Subcutaneous abdominal adipose tissue (tissue), 5 donors: ENCODE data around the gene RBM47.
"Not testable (repeated sequence)": the region's sequence is repeated elsewhere in the genome, so short reads cannot be mapped to it uniquely, and the experiment has no call there.

Experiments used
- H3K27ac ChIP-seq: one replicate; pipeline ENCODE4 v1.7.0; 2013; ENCODE audit warnings: low read depth, mild to moderate bottlenecking, inconsistent platforms, low read length, moderate library complexity
- H3K27me3 ChIP-seq, 5 donors: one replicate each; pipeline ENCODE4 v1.7.0; 2013; ENCODE audit warnings: low read length in 5 of 5, inconsistent platforms in 1 of 5; ENCODE audit not compliant: control insufficient read depth in 5 of 5, insufficient read depth in 4 of 5
- H3K36me3 ChIP-seq, 5 donors: one replicate each; pipeline ENCODE4 v1.7.0; 2013; ENCODE audit warnings: low read length in 5 of 5; ENCODE audit not compliant: control insufficient read depth in 5 of 5, insufficient read depth in 5 of 5
- H3K4me1 ChIP-seq, 5 donors: one replicate each; pipeline ENCODE4 v1.7.0; 2013; ENCODE audit warnings: low read length in 5 of 5, mild to moderate bottlenecking in 3 of 5, moderate library complexity in 1 of 5; ENCODE audit not compliant: control insufficient read depth in 5 of 5, insufficient read depth in 5 of 5
- H3K4me3 ChIP-seq, 5 donors: one replicate each; pipeline ENCODE4 v1.7.0; 2013; ENCODE audit warnings: low read length in 5 of 5, low read depth in 1 of 5
- H3K9ac ChIP-seq, 5 donors: one replicate each; pipeline ENCODE4 v1.7.0; 2013; ENCODE audit warnings: low read length in 5 of 5, mild to moderate bottlenecking in 4 of 5, moderate library complexity in 3 of 5
- H3K9me3 ChIP-seq, 5 donors: one replicate each; pipeline ENCODE4 v1.7.0; 2013; ENCODE audit warnings: low read length in 5 of 5; ENCODE audit not compliant: control insufficient read depth in 5 of 5
- donor health status: healthy.
- donor health status: healthy.
- donor health status: healthy.
- donor health status: healthy.
- donor health status: healthy.

Gene RBM47

DNA sequence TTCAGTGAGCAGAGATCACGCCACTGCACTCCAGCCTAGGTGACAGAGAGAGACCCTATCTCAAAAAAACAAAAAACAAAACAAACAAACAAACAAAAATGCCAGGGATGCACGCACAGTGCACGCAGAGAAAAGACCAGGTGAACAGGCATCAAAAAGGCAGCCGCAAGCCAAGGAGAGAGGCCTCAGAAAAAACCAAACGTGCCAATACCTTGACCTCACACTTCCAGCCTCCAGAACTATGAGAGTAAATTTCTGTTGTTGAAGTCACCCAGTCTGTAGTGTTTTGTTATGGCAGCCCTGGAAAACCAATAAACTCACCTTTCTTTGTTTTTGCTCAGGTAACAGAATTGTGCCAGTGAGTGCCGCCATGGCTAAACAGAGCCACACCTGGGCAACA, 228.6 kb downstream of the RBM47 start:
- peaks cover 4 to 11% (median 9%) of the 10 kb centered on the region in 5 donors for H3K4me1 ChIP-seq
- no peak overlapping the region for H3K27ac ChIP-seq
- no peak overlapping the region for H3K4me3 ChIP-seq
- no peaks in the 10 kb centered on the region for H3K27me3 ChIP-seq
- no peaks in the 10 kb centered on the region for H3K36me3 ChIP-seq
- no peaks in the 10 kb centered on the region for H3K9me3 ChIP-seq
- no peak overlapping the region for H3K9ac ChIP-seq

DNA sequence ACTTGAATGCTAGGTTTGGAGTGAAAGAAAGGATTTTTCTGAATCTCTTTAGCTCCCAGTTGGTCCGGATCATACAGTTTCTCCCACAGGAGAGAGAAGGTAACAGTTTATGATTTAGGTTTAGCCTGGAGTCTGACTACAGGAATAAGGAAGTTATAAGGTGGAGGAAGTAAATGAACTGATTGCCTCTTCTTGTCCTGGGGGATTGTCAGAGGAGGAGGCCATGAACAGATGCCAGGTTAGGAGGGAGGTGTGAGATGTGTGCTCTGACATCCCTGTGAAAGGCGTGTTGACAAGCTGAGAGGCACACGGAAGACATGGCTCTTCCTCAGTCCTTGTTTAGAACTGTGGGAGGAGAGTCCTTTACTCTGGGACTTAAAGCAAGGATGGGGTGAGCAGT, 230.1 kb downstream of the RBM47 start:
- peaks cover 5 to 20% (median 17%) of the 10 kb centered on the region in 5 donors for H3K4me1 ChIP-seq
- H3K4me3 ChIP-seq = no peak overlapping the region
- no peaks in the 10 kb centered on the region for H3K9me3 ChIP-seq
- no peak overlapping the region for H3K9ac ChIP-seq
- H3K27ac ChIP-seq = no peak overlapping the region
- no peaks in the 10 kb centered on the region for H3K27me3 ChIP-seq
- H3K36me3 ChIP-seq = no peaks in the 10 kb centered on the region

GRCh38 chr4:40395908-40396793, 233.5 kb downstream of the RBM47 start:
- no peak overlapping the region for H3K9ac ChIP-seq

DNA sequence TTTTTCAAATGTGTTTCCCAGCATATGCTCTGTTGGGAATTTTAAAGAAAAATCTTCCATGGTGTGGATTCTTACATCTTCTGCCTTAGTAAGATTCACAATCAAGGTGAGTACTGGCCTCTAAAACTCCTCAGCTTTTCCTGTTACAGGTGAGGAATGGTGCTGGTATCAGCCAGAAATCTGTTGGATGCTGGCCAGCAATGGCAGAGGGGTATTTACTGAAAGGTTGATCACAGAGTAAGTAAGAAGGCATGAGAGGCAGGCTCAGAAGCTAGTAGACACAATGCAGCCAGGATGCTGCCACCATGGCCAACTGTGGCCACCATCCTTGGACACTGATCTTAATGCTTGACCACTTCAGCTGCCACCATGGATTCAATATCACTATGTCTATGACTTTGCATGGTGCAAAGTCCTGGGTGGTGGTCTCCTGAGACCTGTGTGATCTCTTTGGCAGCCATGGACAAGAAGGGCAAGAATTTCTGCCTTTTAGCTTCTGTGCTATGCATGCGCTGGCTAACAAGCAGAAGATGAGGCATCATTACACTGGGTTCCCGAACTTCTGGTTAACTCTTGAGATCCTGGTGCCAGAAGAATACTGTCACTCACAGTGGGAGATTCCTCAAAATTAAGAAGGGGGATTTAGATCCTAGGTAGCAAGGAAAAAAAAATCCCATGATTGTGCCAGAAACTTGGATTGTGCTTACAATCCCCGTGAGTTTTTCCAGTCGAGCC, 234.3 kb downstream of the RBM47 start:
- Histone ChIP-seq H3K9me3 (no peaks in the 10 kb centered on the region), H3K4me3 (peak overlapping the region in 1 of 5 donors; percentile 40), H3K27me3 (no peaks in the 10 kb centered on the region), H3K27ac (no peak overlapping the region), H3K9ac (no peak overlapping the region), H3K4me1 (peaks cover 5 to 20% (median 17%) of the 10 kb centered on the region in 5 donors), H3K36me3 (no peaks in the 10 kb centered on the region)

More at GRCh38 chr4:40395908-40396793, 233.5 kb downstream of the RBM47 start:
- no peak overlapping the region for H3K27ac ChIP-seq
- H3K27me3 ChIP-seq = no peaks in the 10 kb centered on the region
- H3K4me1 ChIP-seq = peaks cover 5 to 20% (median 17%) of the 10 kb centered on the region in 5 donors
- H3K36me3 ChIP-seq = no peaks in the 10 kb centered on the region
- H3K4me3 ChIP-seq = peak overlapping the region in 1 of 5 donors; percentile 40
- no peaks in the 10 kb centered on the region for H3K9me3 ChIP-seq

- no peaks in the 10 kb centered on the region for H3K36me3 ChIP-seq
- no peak overlapping the region for H3K9ac ChIP-seq
- H3K27me3 ChIP-seq = no peaks in the 10 kb centered on the region
- H3K4me3 ChIP-seq = no peak overlapping the region
- peaks cover 5 to 15% (median 14%) of the 10 kb centered on the region in 5 donors for H3K4me1 ChIP-seq
- no peak overlapping the region for H3K27ac ChIP-seq
- no peaks in the 10 kb centered on the region for H3K9me3 ChIP-seq
Measured at GRCh38 chr4:40394236-40394635, 235.4 kb downstream of the RBM47 start.

GRCh38 chr4:40392241-40392640, 237.4 kb downstream of the RBM47 start:
- H3K4me3 ChIP-seq, H3K27me3 ChIP-seq, H3K27ac ChIP-seq, H3K9me3 ChIP-seq, H3K9ac ChIP-seq, H3K36me3 ChIP-seq: not testable (repeated sequence)
- peaks cover 5 to 15% (median 14%) of the 10 kb centered on the region in 5 donors for H3K4me1 ChIP-seq

- H3K36me3 ChIP-seq = no peaks in the 10 kb centered on the region
- H3K4me3 ChIP-seq = no peak overlapping the region
- H3K27ac ChIP-seq = no peak overlapping the region
- no peak overlapping the region for H3K9ac ChIP-seq
- no peaks in the 10 kb centered on the region for H3K27me3 ChIP-seq
- H3K4me1 ChIP-seq = no peaks in the 10 kb centered on the region
- no peaks in the 10 kb centered on the region for H3K9me3 ChIP-seq
Measured at GRCh38 chr4:40389986-40390385, 239.7 kb downstream of the RBM47 start.

DNA sequence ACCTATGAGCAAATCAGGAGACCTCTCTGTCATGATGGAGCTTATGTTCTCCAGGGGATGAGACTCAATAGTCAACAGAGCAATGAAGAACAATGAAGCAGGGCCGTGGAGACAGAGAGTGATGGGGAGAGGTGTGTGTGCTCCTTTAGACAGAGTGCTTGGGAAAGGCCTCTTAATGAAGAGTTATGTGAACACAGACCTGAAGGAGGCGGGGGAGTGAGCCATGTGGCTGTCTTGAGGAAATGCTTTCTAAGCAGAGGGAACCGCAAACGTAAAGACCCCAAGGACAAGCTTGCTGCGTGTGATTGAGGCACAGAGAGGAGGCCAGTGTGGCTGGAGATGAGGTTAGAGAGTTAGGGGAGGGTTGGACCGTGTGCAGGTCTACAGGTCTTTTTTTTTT, 241.4 kb downstream of the RBM47 start:
- no peaks in the 10 kb centered on the region for H3K27me3 ChIP-seq
- no peak overlapping the region for H3K27ac ChIP-seq
- no peak overlapping the region for H3K9ac ChIP-seq
- no peaks in the 10 kb centered on the region for H3K9me3 ChIP-seq
- H3K4me3 ChIP-seq = no peak overlapping the region
- H3K36me3 ChIP-seq = no peaks in the 10 kb centered on the region
- no peaks in the 10 kb centered on the region for H3K4me1 ChIP-seq

- H3K9ac ChIP-seq = no peak overlapping the region
- H3K27me3 ChIP-seq = no peaks in the 10 kb centered on the region
- H3K27ac ChIP-seq = no peak overlapping the region
- no peaks in the 10 kb centered on the region for H3K4me1 ChIP-seq
- no peaks in the 10 kb centered on the region for H3K36me3 ChIP-seq
- no peak overlapping the region for H3K4me3 ChIP-seq
- no peaks in the 10 kb centered on the region for H3K9me3 ChIP-seq
Measured at GRCh38 chr4:40380647-40381046, 249.0 kb downstream of the RBM47 start.

- no peak overlapping the region for H3K9ac ChIP-seq
- no peaks in the 10 kb centered on the region for H3K9me3 ChIP-seq
- H3K4me3 ChIP-seq = no peak overlapping the region
- H3K36me3 ChIP-seq = no peaks in the 10 kb centered on the region
- no peaks in the 10 kb centered on the region for H3K4me1 ChIP-seq
- no peaks in the 10 kb centered on the region for H3K27me3 ChIP-seq
- no peak overlapping the region for H3K27ac ChIP-seq
Measured at GRCh38 chr4:40379248-40379647, 250.4 kb downstream of the RBM47 start.
